Coronary artery (tissue), 2 donors: ENCODE results near the gene BSN.

ENCODE experiments used
- DNase-seq: peaks from one replicate; pipeline ENCODE4 v3.0.0-alpha.2; 2017; ENCODE audit warnings: low spot score
- H3K27ac ChIP-seq, 2 donors: fragments of 200-600 bp; sonication (generic); one replicate each; pipeline ENCODE4 v1.5.1; 2016 to 2019
- H3K4me3 ChIP-seq: fragments of 200-600 bp; sonication (generic); 2 replicates; pipeline ENCODE4 v1.5.1; 2016; ENCODE audit warnings: mild to moderate bottlenecking, moderate library complexity
- CTCF ChIP-seq: fragments of 200-600 bp; sonication (generic); IDR thresholded peaks from one replicate; pipeline ENCODE4 v1.5.1; 2019; ENCODE audit warnings: antibody characterized with exemption

Gene BSN

GRCh38 chr3:49703956-49704355 lies 149.7 kb downstream of the BSN start:
- DNase-seq: no peak
- H3K4me3 ChIP-seq: no peak overlapping the region
- TF ChIP-seq CTCF: no peak
- H3K27ac ChIP-seq: no peak overlapping the region

GRCh38 chr3:49704629-49705028 lies 150.4 kb downstream of the BSN start:
- no peak for TF ChIP-seq CTCF
- no peak overlapping the region for H3K4me3 ChIP-seq
- no peak overlapping the region for H3K27ac ChIP-seq
- no peak for DNase-seq

- H3K4me3 ChIP-seq: no peak overlapping the region
- no peak overlapping the region for H3K27ac ChIP-seq
- no peak for TF ChIP-seq CTCF
- DNase-seq: no peak
Observed at GRCh38 chr3:49705390-49705960, 151.2 kb downstream of the BSN start.

GRCh38 chr3:49706456-49707112 lies 152.3 kb downstream of the BSN start:
- Histone ChIP-seq H3K4me3 (no peak overlapping the region), H3K27ac (no peak overlapping the region)
- DNase-seq: no peak
- TF ChIP-seq CTCF: no peak

GRCh38 chr3:49707113-49707480 lies 152.8 kb downstream of the BSN start:
- TF ChIP-seq CTCF: no peak
- DNase-seq: no peak
- no peak overlapping the region for H3K27ac ChIP-seq
- H3K4me3 ChIP-seq: no peak overlapping the region

- no peak for TF ChIP-seq CTCF
- DNase-seq: no peak
- H3K27ac ChIP-seq: no peak overlapping the region
- H3K4me3 ChIP-seq: no peak overlapping the region
Observed at GRCh38 chr3:49709852-49710251, 155.6 kb downstream of the BSN start.

- no peak for DNase-seq
- H3K27ac ChIP-seq: no peak overlapping the region
- no peak overlapping the region for H3K4me3 ChIP-seq
- no peak for TF ChIP-seq CTCF
Observed at GRCh38 chr3:49711489-49711888, 157.2 kb downstream of the BSN start.
